CD4-positive, alpha-beta T cell (primary cell): ENCODE results near the gene NDST3. TPM values are rescaled to one million over a fixed set of nuclear protein-coding genes. Genes with fewer than 3 reads are reported as not detected.

Experiments
- ATAC-seq: fragments of 200-7000 bp; cut with Tn5 transposase; one replicate; pipeline ENCODE4 v1.10.0; 2022; ENCODE audit warnings: mild to moderate bottlenecking; ENCODE audit not compliant: poor library complexity
- CTCF ChIA-PET: fragments of 350-600 bp; sonication (Branson Sonifier 250); formaldehyde crosslinking; loops from one replicate; lab custom pipeline; 2021; ENCODE audit warnings: antibody characterized with exemption, inconsistent platforms; lab: Charles Lee
- POLR2A ChIA-PET: fragments of 350-600 bp; sonication (Branson Sonifier 250); formaldehyde crosslinking; loops from one replicate; lab custom pipeline; 2021; ENCODE audit warnings: antibody characterized with exemption, inconsistent platforms; lab: Charles Lee
- DNase-seq, 14 experiments: peaks; one replicate each; pipeline ENCODE4 v3.0.0-alpha.2; 2013 to 2020; ENCODE audit warnings: mixed read lengths in 2 of 14
- H3K27ac ChIP-seq, 2 donors: one replicate each; pipeline versions ENCODE4 v1.5.1 to v1.7.0; 2013; ENCODE audit warnings: low read length in 2 of 2, low read depth in 1 of 2, mild to moderate bottlenecking in 1 of 2
- H3K27me3 ChIP-seq, 2 experiments: 1 replicate in 1 of 2; 2 replicates in 1 of 2; pipeline versions ENCODE4 v1.6.1 to v1.7.0; 2013; ENCODE audit warnings: low read length in 2 of 2, control low read depth in 1 of 2, mild to moderate bottlenecking in 1 of 2, moderate library complexity in 1 of 2; ENCODE audit not compliant: insufficient read depth in 2 of 2, control insufficient read depth in 1 of 2
- H3K36me3 ChIP-seq: one replicate; pipeline ENCODE4 v1.6.1; 2013; ENCODE audit warnings: low read length, control low read depth; ENCODE audit not compliant: insufficient read depth
- H3K4me1 ChIP-seq: one replicate; pipeline ENCODE4 v1.6.1; 2013; ENCODE audit warnings: low read length, control low read depth; ENCODE audit not compliant: insufficient read depth
- H3K4me3 ChIP-seq: one replicate; pipeline ENCODE4 v1.5.1; 2013; ENCODE audit warnings: mild to moderate bottlenecking, low read length, moderate library complexity
- H3K9me3 ChIP-seq, 2 experiments: 1 replicate in 1 of 2; 2 replicates in 1 of 2; pipeline versions ENCODE4 v1.6.1 to v1.7.0; 2013; ENCODE audit warnings: low read length in 2 of 2, mild to moderate bottlenecking in 2 of 2, control low read depth in 1 of 2, moderate library complexity in 1 of 2; ENCODE audit not compliant: control insufficient read depth in 1 of 2, insufficient read depth in 1 of 2
- H3K27ac Mint-ChIP-seq: one replicate; pipeline ENCODE4 v1.8.0; 2020; ENCODE audit warnings: mixed read lengths
- H3K27me3 Mint-ChIP-seq: one replicate; pipeline ENCODE4 v1.8.0; 2021; ENCODE audit warnings: mixed read lengths
- H3K36me3 Mint-ChIP-seq: one replicate; pipeline ENCODE4 v1.8.0; 2021; ENCODE audit warnings: low read depth, mixed read lengths
- H3K4me1 Mint-ChIP-seq: one replicate; pipeline ENCODE4 v1.8.0; 2021; ENCODE audit warnings: low read depth, mixed read lengths
- H3K4me3 Mint-ChIP-seq: one replicate; pipeline ENCODE4 v1.8.0; 2020; ENCODE audit warnings: mild to moderate bottlenecking, mixed read lengths
- H3K9me3 Mint-ChIP-seq: one replicate; pipeline ENCODE4 v1.8.0; 2020; ENCODE audit warnings: mixed read lengths
- intact Hi-C, 2 experiments: fragments of 100-400 bp; cut with DNase I in 1 of 2; cut with micrococcal nuclease in 1 of 2; formaldehyde crosslinking; loops; one replicate each; pipeline versions ENCODE4 v1.15.1 to v1.9.0; 2023 to 2025; cut with DNase I, micrococcal nuclease
- total RNA-seq, 174 experiments: library from RNA in 2 of 174; stranded (reverse) in 2 of 174; gene quantifications; one replicate each; pipeline ENCODE4 v1.2.3 and lab custom pipeline; 2021 to 2026
- TF ChIP-seq, protein P1 (sequence below): fragments of 200-600 bp; IDR thresholded peaks from one replicate; pipeline ENCODE4 v1.8.0; 2022; ENCODE audit warnings: antibody characterized with exemption, mild to moderate bottlenecking

NDST3 gene
- total RNA-seq, 2 experiments from 2014 or later = not detected

DNA sequence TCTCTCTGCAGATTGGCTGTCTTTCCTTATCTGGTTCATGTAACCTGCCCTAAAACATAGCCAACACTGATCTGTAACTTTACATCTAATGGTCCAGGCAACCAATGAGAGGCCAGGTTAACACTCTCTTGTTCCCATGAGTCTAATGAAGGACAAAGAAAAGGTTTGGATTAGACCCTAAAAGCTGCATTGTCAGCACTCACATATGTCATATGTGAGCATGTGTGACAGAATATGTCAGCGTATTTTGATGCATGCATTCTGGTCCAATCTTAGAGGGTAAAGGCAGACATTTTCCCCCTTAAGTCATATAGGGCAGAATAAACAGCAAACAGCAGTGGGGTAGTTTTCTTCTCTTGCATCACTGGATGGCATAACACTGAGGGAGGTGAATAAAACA, 3.7 kb downstream of the NDST3 start:
- Histone ChIP-seq H3K9me3 (peaks cover 0 to 3% of the 10 kb centered on the region in 2 experiments), H3K4me1 (no peaks in the 10 kb centered on the region), H3K27me3 (peaks cover 6 to 15% of the 10 kb centered on the region in 2 experiments), H3K36me3 (no peaks in the 10 kb centered on the region), H3K4me3 (no peak overlapping the region), H3K27ac (no peak overlapping the region)
- H3K4me1 Mint-ChIP-seq = peaks cover 7% of the 10 kb centered on the region
- no peaks in the 10 kb centered on the region for H3K9me3 Mint-ChIP-seq
- H3K36me3 Mint-ChIP-seq = no peaks in the 10 kb centered on the region
- POLR2A ChIA-PET = no interaction called here
- H3K4me3 Mint-ChIP-seq = no peak overlapping the region
- CTCF ChIA-PET = no interaction called here
- intact Hi-C loops = no loop called here
- peaks cover 17% of the 10 kb centered on the region for H3K27me3 Mint-ChIP-seq
- DNase-seq (no peak), ATAC-seq (no peak)
- H3K27ac Mint-ChIP-seq = no peak overlapping the region
- TF ChIP-seq, protein P1, sequence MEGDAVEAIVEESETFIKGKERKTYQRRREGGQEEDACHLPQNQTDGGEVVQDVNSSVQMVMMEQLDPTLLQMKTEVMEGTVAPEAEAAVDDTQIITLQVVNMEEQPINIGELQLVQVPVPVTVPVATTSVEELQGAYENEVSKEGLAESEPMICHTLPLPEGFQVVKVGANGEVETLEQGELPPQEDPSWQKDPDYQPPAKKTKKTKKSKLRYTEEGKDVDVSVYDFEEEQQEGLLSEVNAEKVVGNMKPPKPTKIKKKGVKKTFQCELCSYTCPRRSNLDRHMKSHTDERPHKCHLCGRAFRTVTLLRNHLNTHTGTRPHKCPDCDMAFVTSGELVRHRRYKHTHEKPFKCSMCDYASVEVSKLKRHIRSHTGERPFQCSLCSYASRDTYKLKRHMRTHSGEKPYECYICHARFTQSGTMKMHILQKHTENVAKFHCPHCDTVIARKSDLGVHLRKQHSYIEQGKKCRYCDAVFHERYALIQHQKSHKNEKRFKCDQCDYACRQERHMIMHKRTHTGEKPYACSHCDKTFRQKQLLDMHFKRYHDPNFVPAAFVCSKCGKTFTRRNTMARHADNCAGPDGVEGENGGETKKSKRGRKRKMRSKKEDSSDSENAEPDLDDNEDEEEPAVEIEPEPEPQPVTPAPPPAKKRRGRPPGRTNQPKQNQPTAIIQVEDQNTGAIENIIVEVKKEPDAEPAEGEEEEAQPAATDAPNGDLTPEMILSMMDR = no peak

GRCh38 chr4:118046323-118046722, 12.0 kb downstream of the NDST3 start:
- Histone ChIP-seq H3K27ac (no peak overlapping the region), H3K36me3 (no peaks in the 10 kb centered on the region), H3K9me3 (peaks cover 0 to 10% of the 10 kb centered on the region in 2 experiments), H3K27me3 (no peaks in the 10 kb centered on the region), H3K4me3 (no peak overlapping the region), H3K4me1 (no peaks in the 10 kb centered on the region)
- Mint-ChIP-seq H3K4me1 (no peaks in the 10 kb centered on the region), H3K36me3 (no peaks in the 10 kb centered on the region), H3K9me3 (peaks cover 16% of the 10 kb centered on the region), H3K4me3 (no peak overlapping the region), H3K27me3 (no peaks in the 10 kb centered on the region), H3K27ac (no peak overlapping the region)
- intact Hi-C loops = no loop called here
- no peak for DNase-seq
- ATAC-seq = no peak
- ChIA-PET POLR2A (no interaction called here), CTCF (no interaction called here)
- TF ChIP-seq, protein P1 = no peak

DNA sequence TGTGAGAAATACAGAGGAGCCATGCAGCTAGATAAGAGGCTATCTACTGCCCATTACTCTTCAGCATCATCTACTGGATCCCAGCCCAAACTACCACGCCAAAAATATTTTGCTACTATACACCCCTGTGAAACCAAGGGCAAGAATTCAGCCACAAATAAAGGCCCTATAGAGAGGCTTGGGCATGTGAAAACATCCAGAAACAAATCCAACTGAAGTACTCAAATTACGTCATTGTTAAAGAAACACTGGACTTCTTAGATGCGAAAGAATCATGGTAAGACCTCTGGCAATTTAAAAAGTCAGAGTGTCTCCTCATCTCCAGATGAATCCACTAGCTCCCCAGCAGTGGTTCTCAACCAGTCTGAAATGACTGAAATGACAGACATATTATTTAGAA, 12.8 kb downstream of the NDST3 start:
- H3K36me3 ChIP-seq = no peaks in the 10 kb centered on the region
- ChIA-PET CTCF (no interaction called here), POLR2A (no interaction called here)
- H3K9me3 Mint-ChIP-seq = peaks cover 16% of the 10 kb centered on the region
- H3K27ac ChIP-seq = no peak overlapping the region
- H3K4me1 ChIP-seq = no peaks in the 10 kb centered on the region
- DNase-seq (no peak), ATAC-seq (no peak)
- TF ChIP-seq, protein P1 = no peak
- H3K4me3 ChIP-seq = no peak overlapping the region
- H3K4me3 Mint-ChIP-seq = no peak overlapping the region
- H3K27me3 Mint-ChIP-seq = no peaks in the 10 kb centered on the region
- peaks cover 0 to 10% of the 10 kb centered on the region in 2 experiments for H3K9me3 ChIP-seq
- no peaks in the 10 kb centered on the region for H3K4me1 Mint-ChIP-seq
- H3K36me3 Mint-ChIP-seq = no peaks in the 10 kb centered on the region
- H3K27ac Mint-ChIP-seq = no peak overlapping the region
- intact Hi-C loops = no loop called here
- no peaks in the 10 kb centered on the region for H3K27me3 ChIP-seq
